Endodermal cell (in vitro differentiated cells): ENCODE measurements around the gene AFF3. TPM values are rescaled to one million over a fixed set of nuclear protein-coding genes. Genes with fewer than 3 reads are reported as not detected.

Experiments
- DNase-seq: peaks from one replicate; pipeline ENCODE4 v3.0.0-alpha.2; 2017
- H3K27ac ChIP-seq: 2 replicates; pipeline ENCODE4 v1.5.1; 2013; ENCODE audit warnings: mild to moderate bottlenecking, low read depth, low read length, moderate library complexity
- H3K27me3 ChIP-seq: 2 replicates; pipeline ENCODE4 v1.6.1; 2013; ENCODE audit warnings: mild to moderate bottlenecking, low read length, moderate library complexity; ENCODE audit not compliant: insufficient read depth, control insufficient read depth, poor library complexity, severe bottlenecking
- H3K36me3 ChIP-seq: 2 replicates; pipeline ENCODE4 v1.7.0; 2013; ENCODE audit warnings: mild to moderate bottlenecking, low read length, moderate library complexity; ENCODE audit not compliant: control insufficient read depth, insufficient read depth
- H3K4me1 ChIP-seq: one replicate; pipeline ENCODE4 v1.7.0; 2013; ENCODE audit warnings: low read length; ENCODE audit not compliant: control insufficient read depth, insufficient read depth
- H3K4me3 ChIP-seq: 2 replicates; pipeline ENCODE4 v1.5.1; 2013; ENCODE audit warnings: mild to moderate bottlenecking, low read length, moderate library complexity
- H3K9ac ChIP-seq: 2 replicates; pipeline ENCODE4 v1.6.1; 2013; ENCODE audit warnings: mild to moderate bottlenecking, low read length, moderate library complexity; ENCODE audit not compliant: poor library complexity, severe bottlenecking; ENCODE audit errors: extremely low read depth
- H3K9me3 ChIP-seq: 2 replicates; pipeline ENCODE4 v1.6.1; 2013; ENCODE audit warnings: mild to moderate bottlenecking, low read length, moderate library complexity; ENCODE audit not compliant: control insufficient read depth
- H3K27ac Mint-ChIP-seq: 2 replicates; pipeline ENCODE4 v1.8.0; 2020; ENCODE audit warnings: mixed read lengths
- H3K27me3 Mint-ChIP-seq: 2 replicates; pipeline ENCODE4 v1.8.0; 2021; ENCODE audit warnings: mild to moderate bottlenecking, mixed read lengths; ENCODE audit not compliant: insufficient read depth
- H3K36me3 Mint-ChIP-seq: 2 replicates; pipeline ENCODE4 v1.8.0; 2020; ENCODE audit warnings: low read depth, mixed read lengths
- H3K4me1 Mint-ChIP-seq: 2 replicates; pipeline ENCODE4 v1.8.0; 2020; ENCODE audit warnings: mixed read lengths
- H3K4me3 Mint-ChIP-seq: 2 replicates; pipeline ENCODE4 v1.8.0; 2020; ENCODE audit warnings: mild to moderate bottlenecking, moderate library complexity, mixed read lengths
- H3K9me3 Mint-ChIP-seq: 2 replicates; pipeline ENCODE4 v1.8.0; 2020; ENCODE audit warnings: mild to moderate bottlenecking, mixed read lengths
- WGBS, 2 experiments: methylation state at CpG; one replicate each; pipeline versions ENCODE4 v1.1.5 to v1.1.7; 2013; ENCODE audit warnings: missing lambda C conversion rate in 2 of 2, mixed read lengths in 1 of 2; ENCODE audit not compliant: insufficient coverage in 1 of 2, insufficient read length in 1 of 2; 5-methylcytosine and 5-hydroxymethylcytosine counted together
- total RNA-seq, 2 donors: library from RNA; stranded (reverse); fragmentation: NEBNext Ultra II Directional in 1 of 2; extraction: Animal tissue kit (Norgen Biotek cat#: 25700) in 1 of 2; gene quantifications; 2 replicates in 1 of 2; 3 replicates in 1 of 2; pipeline ENCODE4 v1.2.1, GENCODE V29; 2021
- TF ChIP-seq, protein P1 (sequence below): fragments of 200-600 bp; sonication (generic); conservative IDR thresholded peaks from 2 replicates; pipeline ENCODE4 v1.5.0; 2021; ENCODE audit warnings: antibody characterized with exemption, mild to moderate bottlenecking

The AFF3 gene
- total RNA-seq, 2 donors from 2014 or later = 0.62 to 0.73 TPM

DNA sequence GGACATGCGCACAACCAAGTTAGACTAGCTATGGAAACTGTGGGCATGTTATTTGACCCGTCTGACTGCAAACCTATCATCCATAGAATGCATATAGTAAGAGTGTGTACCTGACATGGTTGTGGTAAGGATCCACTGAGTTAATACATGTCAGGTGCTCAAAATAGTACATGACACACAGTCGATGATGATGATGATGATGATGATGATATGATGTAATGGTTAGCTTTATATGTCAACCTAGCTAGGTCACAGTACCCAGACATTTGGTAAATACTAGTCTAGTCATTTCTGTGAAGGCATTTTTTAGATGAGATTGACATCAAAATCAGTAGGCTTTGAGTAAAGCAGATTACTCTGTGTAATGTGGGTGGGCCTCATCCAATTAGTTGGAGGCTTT, 204.1 kb downstream of the AFF3 start:
- Mint-ChIP-seq H3K27ac (no peak overlapping the region), H3K27me3 (peaks cover 21% of the 10 kb centered on the region), H3K4me3 (no peak overlapping the region), H3K4me1 (peaks cover 15% of the 10 kb centered on the region), H3K9me3 (peaks cover 2% of the 10 kb centered on the region), H3K36me3 (no peaks in the 10 kb centered on the region)
- TF ChIP-seq, protein P1, sequence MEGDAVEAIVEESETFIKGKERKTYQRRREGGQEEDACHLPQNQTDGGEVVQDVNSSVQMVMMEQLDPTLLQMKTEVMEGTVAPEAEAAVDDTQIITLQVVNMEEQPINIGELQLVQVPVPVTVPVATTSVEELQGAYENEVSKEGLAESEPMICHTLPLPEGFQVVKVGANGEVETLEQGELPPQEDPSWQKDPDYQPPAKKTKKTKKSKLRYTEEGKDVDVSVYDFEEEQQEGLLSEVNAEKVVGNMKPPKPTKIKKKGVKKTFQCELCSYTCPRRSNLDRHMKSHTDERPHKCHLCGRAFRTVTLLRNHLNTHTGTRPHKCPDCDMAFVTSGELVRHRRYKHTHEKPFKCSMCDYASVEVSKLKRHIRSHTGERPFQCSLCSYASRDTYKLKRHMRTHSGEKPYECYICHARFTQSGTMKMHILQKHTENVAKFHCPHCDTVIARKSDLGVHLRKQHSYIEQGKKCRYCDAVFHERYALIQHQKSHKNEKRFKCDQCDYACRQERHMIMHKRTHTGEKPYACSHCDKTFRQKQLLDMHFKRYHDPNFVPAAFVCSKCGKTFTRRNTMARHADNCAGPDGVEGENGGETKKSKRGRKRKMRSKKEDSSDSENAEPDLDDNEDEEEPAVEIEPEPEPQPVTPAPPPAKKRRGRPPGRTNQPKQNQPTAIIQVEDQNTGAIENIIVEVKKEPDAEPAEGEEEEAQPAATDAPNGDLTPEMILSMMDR = no peak
- Histone ChIP-seq H3K9me3 (no peaks in the 10 kb centered on the region), H3K9ac (no peak overlapping the region), H3K27me3 (peaks cover 31% of the 10 kb centered on the region), H3K4me3 (no peak overlapping the region), H3K27ac (no peak overlapping the region), H3K36me3 (no peaks in the 10 kb centered on the region), H3K4me1 (no peaks in the 10 kb centered on the region)
- WGBS, 2 experiments = 97 to 100% methylated on average over 2 to 3 of the region's 3 CpGs
- no peak for DNase-seq

DNA sequence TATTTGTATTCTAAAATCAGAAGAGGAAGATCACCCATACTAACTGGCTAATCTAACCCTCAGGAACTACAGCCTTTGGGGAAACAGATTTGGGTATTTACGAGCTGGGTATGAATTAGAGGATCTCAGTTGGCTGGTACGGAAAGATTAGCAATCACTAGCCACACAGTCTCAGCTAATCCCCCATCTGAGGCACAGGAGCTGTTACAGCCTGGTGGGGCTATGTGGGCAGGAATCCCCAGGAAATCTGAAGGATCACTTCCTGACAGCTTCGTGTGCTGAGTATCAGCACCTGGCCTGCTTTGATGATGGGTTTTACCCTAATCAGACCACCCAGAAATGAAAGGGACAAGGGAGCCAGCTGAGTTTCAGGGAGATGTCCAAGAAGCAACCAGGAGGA, 206.3 kb downstream of the AFF3 start:
- Histone ChIP-seq H3K9ac (no peak overlapping the region), H3K4me1 (no peaks in the 10 kb centered on the region), H3K9me3 (no peaks in the 10 kb centered on the region), H3K36me3 (no peaks in the 10 kb centered on the region), H3K4me3 (no peak overlapping the region), H3K27me3 (peaks cover 36% of the 10 kb centered on the region), H3K27ac (no peak overlapping the region)
- Mint-ChIP-seq H3K9me3 (peaks cover 2% of the 10 kb centered on the region), H3K27ac (peak overlapping the region; percentile 17), H3K4me1 (peaks cover 14% of the 10 kb centered on the region), H3K27me3 (peaks cover 18% of the 10 kb centered on the region), H3K4me3 (no peak overlapping the region), H3K36me3 (no peaks in the 10 kb centered on the region)
- 62 to 69% methylated on average over 2 to 3 of the region's 3 CpGs for WGBS, 2 experiments
- TF ChIP-seq, protein P1 = no peak
- DNase-seq = no peak

DNA sequence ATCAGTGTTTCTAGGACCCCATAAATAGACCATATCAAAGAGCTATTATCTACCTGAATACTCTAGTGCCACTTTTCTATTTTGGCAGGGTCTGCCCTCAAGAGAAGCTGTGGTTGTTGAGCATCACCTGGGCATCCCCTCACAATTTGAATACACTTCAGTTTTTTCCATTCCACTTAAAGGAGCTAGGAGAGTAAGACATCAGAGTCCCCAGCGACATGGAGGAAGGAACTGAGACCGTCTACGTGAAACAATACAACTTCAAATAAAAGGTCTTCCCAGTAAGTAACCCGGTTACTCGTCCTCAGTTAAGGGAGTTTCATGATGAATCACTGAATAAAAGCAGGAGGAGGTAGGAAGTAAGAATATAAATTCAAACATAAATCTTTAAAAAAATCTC, 206.7 kb downstream of the AFF3 start:
- no peak overlapping the region for H3K4me3 ChIP-seq
- H3K27me3 ChIP-seq = peaks cover 39% of the 10 kb centered on the region
- no peaks in the 10 kb centered on the region for H3K36me3 ChIP-seq
- Mint-ChIP-seq H3K9me3 (peaks cover 2% of the 10 kb centered on the region), H3K27me3 (peaks cover 18% of the 10 kb centered on the region), H3K36me3 (no peaks in the 10 kb centered on the region), H3K27ac (no peak overlapping the region), H3K4me1 (peaks cover 10% of the 10 kb centered on the region), H3K4me3 (no peak overlapping the region)
- H3K4me1 ChIP-seq = no peaks in the 10 kb centered on the region
- 91 to 100% methylated on average over 3 of the region's 5 CpGs for WGBS, 2 experiments
- TF ChIP-seq, protein P1 = no peak
- DNase-seq = no peak
- H3K27ac ChIP-seq = no peak overlapping the region
- H3K9me3 ChIP-seq = no peaks in the 10 kb centered on the region
- H3K9ac ChIP-seq = no peak overlapping the region
